KMS-11 (cell line): Measurements from ENCODE around the gene UGT1A8.

ENCODE experiments used
- H2AFZ ChIP-seq: fragments of 200-600 bp; sonication (generic); 2 replicates; pipeline ENCODE4 v1.6.1; 2016; ENCODE audit warnings: antibody characterized with exemption, mixed run types, low read depth
- H3K27ac ChIP-seq: fragments of 200-600 bp; sonication (generic); 2 replicates; pipeline ENCODE4 v1.6.1; 2016; ENCODE audit warnings: mild to moderate bottlenecking, mixed run types
- H3K27me3 ChIP-seq: fragments of 200-600 bp; sonication (generic); 2 replicates; pipeline ENCODE4 v1.6.1; 2017; ENCODE audit warnings: mild to moderate bottlenecking, low read depth, mixed run types, moderate library complexity; ENCODE audit not compliant: insufficient read depth
- H3K36me3 ChIP-seq: fragments of 200-600 bp; sonication (generic); 2 replicates; pipeline ENCODE4 v1.6.1; 2017; ENCODE audit warnings: mild to moderate bottlenecking, mixed run types; ENCODE audit not compliant: insufficient read depth
- H3K4me1 ChIP-seq: fragments of 200-600 bp; sonication (generic); 2 replicates; pipeline ENCODE4 v1.6.1; 2016; ENCODE audit warnings: mild to moderate bottlenecking, low read depth, mixed run types; ENCODE audit not compliant: poor library complexity, severe bottlenecking
- H3K4me2 ChIP-seq: fragments of 200-600 bp; sonication (generic); 2 replicates; pipeline ENCODE4 v1.7.0; 2016; ENCODE audit warnings: mild to moderate bottlenecking, mixed run types
- H3K4me3 ChIP-seq: fragments of 200-600 bp; sonication (generic); IDR thresholded peaks from 2 replicates; pipeline ENCODE4 v1.6.1; 2017; ENCODE audit warnings: low read depth, low read length, mixed read lengths; ENCODE audit not compliant: insufficient read depth
- H3K79me2 ChIP-seq: fragments of 200-600 bp; sonication (generic); 2 replicates; pipeline ENCODE4 v1.6.1; 2016; ENCODE audit warnings: low read depth, mixed run types; ENCODE audit not compliant: insufficient read depth
- H3K9ac ChIP-seq: fragments of 200-600 bp; sonication (generic); 2 replicates; pipeline ENCODE4 v1.6.1; 2016; ENCODE audit warnings: mild to moderate bottlenecking, mixed run types
- H4K20me1 ChIP-seq: fragments of 200-600 bp; sonication (generic); 2 replicates; pipeline ENCODE4 v1.6.1; 2016; ENCODE audit warnings: mild to moderate bottlenecking, mixed run types; ENCODE audit not compliant: insufficient read depth
- TF ChIP-seq, protein P1 (sequence below): fragments of 200-600 bp; sonication (generic); conservative IDR thresholded peaks from 2 replicates; pipeline ENCODE4 v1.6.1; 2017; ENCODE audit warnings: low read depth, mild to moderate bottlenecking, antibody characterized with exemption, low read length, moderate library complexity, mixed read lengths

Gene UGT1A8

DNA sequence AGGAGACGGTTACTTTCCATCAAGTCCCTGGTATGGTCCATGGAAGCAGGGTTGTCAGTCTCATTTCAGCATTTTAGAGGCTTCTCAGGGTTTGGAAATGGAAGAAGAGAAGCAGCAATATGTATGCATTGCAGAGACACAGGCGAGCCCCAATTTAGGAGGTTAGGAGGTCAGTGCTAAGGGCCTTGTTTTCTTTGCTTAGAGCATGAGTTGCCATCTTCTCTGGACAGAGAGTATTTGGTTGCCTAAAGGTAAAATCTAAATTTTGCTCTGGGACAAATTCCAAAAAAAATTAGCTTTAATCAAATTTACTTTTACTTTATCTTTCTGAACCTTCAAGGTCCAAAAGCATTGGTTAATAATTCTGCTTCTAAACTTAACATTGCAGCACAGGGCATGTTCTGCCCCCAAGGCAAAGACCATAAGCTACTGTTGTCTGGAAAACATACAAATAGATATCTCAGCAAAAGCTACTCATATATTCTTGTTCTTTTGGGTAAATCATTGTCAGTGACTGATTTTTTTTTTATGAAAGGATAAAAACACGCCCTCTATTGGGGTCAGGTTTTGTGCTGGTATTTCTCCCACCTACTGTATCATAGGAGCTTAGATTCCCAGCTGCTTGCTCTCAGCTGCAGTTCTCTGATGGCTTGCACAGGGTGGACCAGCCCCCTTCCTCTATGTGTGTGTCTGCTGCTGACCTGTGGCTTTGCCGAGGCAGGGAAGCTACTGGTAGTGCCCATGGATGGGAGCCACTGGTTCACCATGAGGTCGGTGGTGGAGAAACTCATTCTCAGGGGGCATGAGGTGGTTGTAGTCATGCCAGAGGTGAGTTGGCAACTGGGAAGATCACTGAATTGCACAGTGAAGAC lies 54.1 kb downstream of the UGT1A8 start, which contains the start of gene UGT1A9:
UGT1A9 (plus strand) TSS at position 609 of the 872 bp plus-strand sequence; CDS start at position 646, 37 bp downstream.
- Histone ChIP-seq H3K4me1 (no peaks in the 10 kb centered on the region), H3K4me2 (no peak within 1 kb of the TSS), H3K4me3 (no peak within 1 kb of the TSS), H3K27me3 (no peaks in the 10 kb centered on the region), H3K27ac (no peak within 1 kb of the TSS), H2AFZ (no peak within 1 kb of the TSS), H3K9ac (no peak within 1 kb of the TSS), H3K79me2 (no peaks in the 10 kb centered on the region), H4K20me1 (no peaks in the 10 kb centered on the region), H3K36me3 (no peaks in the 10 kb centered on the region)
- TF ChIP-seq, protein P1, sequence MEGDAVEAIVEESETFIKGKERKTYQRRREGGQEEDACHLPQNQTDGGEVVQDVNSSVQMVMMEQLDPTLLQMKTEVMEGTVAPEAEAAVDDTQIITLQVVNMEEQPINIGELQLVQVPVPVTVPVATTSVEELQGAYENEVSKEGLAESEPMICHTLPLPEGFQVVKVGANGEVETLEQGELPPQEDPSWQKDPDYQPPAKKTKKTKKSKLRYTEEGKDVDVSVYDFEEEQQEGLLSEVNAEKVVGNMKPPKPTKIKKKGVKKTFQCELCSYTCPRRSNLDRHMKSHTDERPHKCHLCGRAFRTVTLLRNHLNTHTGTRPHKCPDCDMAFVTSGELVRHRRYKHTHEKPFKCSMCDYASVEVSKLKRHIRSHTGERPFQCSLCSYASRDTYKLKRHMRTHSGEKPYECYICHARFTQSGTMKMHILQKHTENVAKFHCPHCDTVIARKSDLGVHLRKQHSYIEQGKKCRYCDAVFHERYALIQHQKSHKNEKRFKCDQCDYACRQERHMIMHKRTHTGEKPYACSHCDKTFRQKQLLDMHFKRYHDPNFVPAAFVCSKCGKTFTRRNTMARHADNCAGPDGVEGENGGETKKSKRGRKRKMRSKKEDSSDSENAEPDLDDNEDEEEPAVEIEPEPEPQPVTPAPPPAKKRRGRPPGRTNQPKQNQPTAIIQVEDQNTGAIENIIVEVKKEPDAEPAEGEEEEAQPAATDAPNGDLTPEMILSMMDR: no peak

DNA sequence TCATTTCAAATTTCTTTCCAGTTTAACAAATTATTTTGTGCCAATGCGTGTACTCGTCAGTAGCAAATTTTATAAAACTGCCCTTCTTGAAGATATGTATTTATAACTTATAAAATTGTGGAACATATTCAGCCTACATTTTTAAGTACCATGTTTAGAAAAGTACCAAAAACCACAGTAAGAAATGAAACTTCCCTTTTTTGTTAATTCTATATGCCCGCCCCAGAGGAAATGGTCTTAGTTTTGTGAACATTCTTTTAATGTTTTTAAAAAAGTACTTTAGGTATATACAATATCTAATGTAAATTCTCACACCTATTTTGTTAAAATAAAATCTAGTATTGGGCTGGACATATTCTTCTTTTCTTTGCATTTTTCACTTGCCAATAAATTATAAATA lies 55.5 kb downstream of the UGT1A8 start:
- Histone ChIP-seq H3K4me2 (no peak overlapping the region), H3K79me2 (no peaks in the 10 kb centered on the region), H3K9ac (no peak overlapping the region), H3K4me3 (no peak overlapping the region), H3K27ac (no peak overlapping the region), H4K20me1 (no peaks in the 10 kb centered on the region), H3K4me1 (no peaks in the 10 kb centered on the region), H3K27me3 (no peaks in the 10 kb centered on the region), H2AFZ (no peak overlapping the region), H3K36me3 (no peaks in the 10 kb centered on the region)
- TF ChIP-seq, protein P1: no peak

DNA sequence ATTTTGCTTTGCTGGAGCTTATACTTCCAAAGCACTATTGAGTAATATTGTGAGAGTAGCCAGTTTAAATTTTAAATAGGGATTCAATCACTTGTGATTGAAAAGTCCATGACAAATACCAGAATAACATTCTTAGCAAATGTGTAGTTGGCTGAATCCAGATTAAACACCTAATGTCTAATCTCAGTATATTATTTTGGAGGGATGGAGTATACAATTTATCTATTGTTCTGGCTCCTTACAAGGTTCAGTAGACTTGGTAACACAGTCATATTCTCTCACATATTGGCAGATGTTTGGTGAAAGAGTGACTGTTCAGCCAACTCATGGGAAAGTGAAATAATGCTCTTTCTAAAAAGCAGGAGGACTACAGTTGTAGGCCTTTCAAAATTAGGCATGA lies 56.5 kb downstream of the UGT1A8 start:
- no peak overlapping the region for H2AFZ ChIP-seq
- H3K27me3 ChIP-seq: no peaks in the 10 kb centered on the region
- no peaks in the 10 kb centered on the region for H3K79me2 ChIP-seq
- H4K20me1 ChIP-seq: no peaks in the 10 kb centered on the region
- TF ChIP-seq, protein P1: no peak
- no peak overlapping the region for H3K4me2 ChIP-seq
- no peaks in the 10 kb centered on the region for H3K4me1 ChIP-seq
- H3K27ac ChIP-seq: no peak overlapping the region
- no peaks in the 10 kb centered on the region for H3K36me3 ChIP-seq
- H3K9ac ChIP-seq: no peak overlapping the region
- no peak overlapping the region for H3K4me3 ChIP-seq

DNA sequence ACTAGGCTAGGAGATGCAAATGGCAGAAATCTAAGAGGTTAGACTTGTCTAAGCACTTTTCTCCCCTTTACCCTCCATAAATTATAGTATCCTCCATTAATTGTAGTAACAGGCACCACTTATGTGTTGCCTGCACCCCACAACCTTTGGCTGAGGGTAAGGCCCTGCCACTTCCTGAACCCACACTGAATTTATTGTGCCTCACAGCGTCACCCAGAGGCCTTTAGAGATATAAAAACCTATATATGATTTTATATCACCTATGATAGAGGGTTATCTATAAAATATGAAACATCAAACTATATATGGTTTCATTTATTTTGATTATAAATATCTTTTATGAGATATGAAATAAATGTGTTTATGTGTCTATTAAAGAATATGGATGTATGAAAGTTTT lies 56.9 kb downstream of the UGT1A8 start:
- H3K27ac ChIP-seq: no peak overlapping the region
- H3K79me2 ChIP-seq: no peaks in the 10 kb centered on the region
- no peak overlapping the region for H3K9ac ChIP-seq
- H3K27me3 ChIP-seq: no peaks in the 10 kb centered on the region
- H4K20me1 ChIP-seq: no peaks in the 10 kb centered on the region
- H3K36me3 ChIP-seq: no peaks in the 10 kb centered on the region
- no peak overlapping the region for H2AFZ ChIP-seq
- TF ChIP-seq, protein P1: no peak
- no peak overlapping the region for H3K4me3 ChIP-seq
- H3K4me1 ChIP-seq: no peaks in the 10 kb centered on the region
- no peak overlapping the region for H3K4me2 ChIP-seq
